Measurements from ENCODE around the gene ST6GALNAC3.
"Not testable (repeated sequence)": the region's sequence is repeated elsewhere in the genome, so short reads cannot be mapped to it uniquely, and the experiment has no call there.

Gene ST6GALNAC3

GRCh38 chr1:76640092-76640491 lies 565.5 kb downstream of the ST6GALNAC3 start:
- DNase-seq (ENCODE audit: low read depth): peak; percentile 54

GRCh38 chr1:76640723-76641122 lies 566.2 kb downstream of the ST6GALNAC3 start:
- DNase-seq (ENCODE audit: low read depth): no peak

- no peak for DNase-seq (ENCODE audit: low read depth)
Observed at GRCh38 chr1:76644139-76644538, 569.6 kb downstream of the ST6GALNAC3 start.

- not testable (repeated sequence) for DNase-seq (ENCODE audit: low read depth)
Observed at GRCh38 chr1:76652860-76653259, 578.3 kb downstream of the ST6GALNAC3 start.

GRCh38 chr1:76657623-76658022 lies 583.1 kb downstream of the ST6GALNAC3 start:
- DNase-seq (ENCODE audit: low read depth): no peak

- no peak for DNase-seq (ENCODE audit: low read depth)
Observed at GRCh38 chr1:76659171-76659940, 584.8 kb downstream of the ST6GALNAC3 start.

GRCh38 chr1:76661531-76661930 lies 587.0 kb downstream of the ST6GALNAC3 start:
- DNase-seq (ENCODE audit: low read depth): no peak

GRCh38 chr1:76666499-76666898 lies 592.0 kb downstream of the ST6GALNAC3 start:
- DNase-seq (ENCODE audit: low read depth): no peak

- DNase-seq (ENCODE audit: low read depth): no peak
Observed at GRCh38 chr1:76668046-76668445, 593.5 kb downstream of the ST6GALNAC3 start.

- DNase-seq (ENCODE audit: low read depth): no peak
Observed at GRCh38 chr1:76669131-76669530, 594.6 kb downstream of the ST6GALNAC3 start.

- DNase-seq (ENCODE audit: low read depth): no peak
Observed at GRCh38 chr1:76669624-76670315, 595.2 kb downstream of the ST6GALNAC3 start.

GRCh38 chr1:76674689-76675210 lies 600.2 kb downstream of the ST6GALNAC3 start:
- no peak for DNase-seq (ENCODE audit: low read depth)

- no peak for DNase-seq (ENCODE audit: low read depth)
Observed at GRCh38 chr1:76677416-76678405, 603.2 kb downstream of the ST6GALNAC3 start.

- DNase-seq (ENCODE audit: low read depth): no peak
Observed at GRCh38 chr1:76679534-76680152, 605.1 kb downstream of the ST6GALNAC3 start.

- no peak for DNase-seq (ENCODE audit: low read depth)
Observed at GRCh38 chr1:76680651-76681050, 606.1 kb downstream of the ST6GALNAC3 start.

GRCh38 chr1:76682138-76682537 lies 607.6 kb downstream of the ST6GALNAC3 start:
- no peak for DNase-seq (ENCODE audit: low read depth)
